ENCODE measurements around the gene LRFN4. TPM values are rescaled to one million over a fixed set of nuclear protein-coding genes. Genes with fewer than 3 reads are reported as not detected.
A peak's percentile ranks its signal among the peaks of the same experiment; 100 is the strongest.

The LRFN4 gene
- total RNA-seq, 8 experiments from 2014 or later = 7.7 to 45.9 (median 34.0) TPM

DNA sequence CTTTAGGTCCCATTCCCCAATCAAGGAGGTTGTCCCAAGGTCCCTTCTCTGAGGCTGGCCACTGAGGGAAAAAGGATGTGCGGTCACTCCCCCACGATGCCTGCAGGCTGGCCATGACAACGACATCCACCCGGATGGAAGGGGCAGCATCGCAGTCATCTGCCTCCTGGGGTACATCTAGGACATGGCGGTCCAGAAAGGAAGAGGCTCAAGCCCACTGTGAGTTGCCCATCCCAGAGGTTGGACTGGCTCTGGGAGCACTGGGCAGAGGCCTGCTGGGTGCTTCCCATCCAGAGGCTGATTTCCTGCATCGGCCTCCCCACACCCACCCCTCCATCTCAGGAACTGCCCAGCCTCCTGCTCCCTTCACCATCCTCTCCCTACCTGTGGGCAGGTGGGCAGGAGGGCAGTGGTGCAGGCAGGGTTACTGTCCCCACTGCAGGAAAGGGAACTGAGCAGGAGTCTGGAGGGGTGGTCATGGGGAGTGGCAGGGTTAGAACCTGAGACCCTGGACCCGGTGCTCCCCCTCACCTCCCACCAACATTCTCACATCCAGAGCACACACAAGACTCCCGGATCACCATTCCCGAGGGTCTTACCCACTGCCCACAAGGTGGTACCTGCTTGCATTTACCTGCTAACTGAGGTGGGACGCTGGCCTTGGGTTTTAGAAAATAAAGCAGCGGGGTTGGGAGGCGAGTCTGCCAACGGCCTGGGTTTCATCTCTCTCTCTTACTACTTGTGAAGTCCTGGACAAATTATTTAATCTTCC, 9.2 kb upstream of the LRFN4 start:
- no peak overlapping the region for H3K27ac ChIP-seq
- WGBS, 10 experiments = 40 to 100% (median 89%) methylated on average over 1 to 7 of the region's 14 CpGs; no CpG with 5 or more reads in 4 of the 10 experiments
- H3K4me1 ChIP-seq (replicated peaks in 1 of 2) = peaks cover 7 to 8% of the 10 kb centered on the region in 2 donors
- no peak overlapping the region for H3K4me3 ChIP-seq
- ATAC-seq (replicated peaks in 6 of 8) = no peak
- in situ Hi-C loops (cut with MboI; ENCODE audit: low pct_unique_long_range_greater_than_20kb in 2 of 9, low sequenced_read_pairs in 9 of 9, unreplicated experiment in 9 of 9) = loop anchor here in 1 of 9 experiments (25.0 kb wide), 1 partner anchor 435 kb away; the partner anchor contains the start of gene NPAS4

DNA sequence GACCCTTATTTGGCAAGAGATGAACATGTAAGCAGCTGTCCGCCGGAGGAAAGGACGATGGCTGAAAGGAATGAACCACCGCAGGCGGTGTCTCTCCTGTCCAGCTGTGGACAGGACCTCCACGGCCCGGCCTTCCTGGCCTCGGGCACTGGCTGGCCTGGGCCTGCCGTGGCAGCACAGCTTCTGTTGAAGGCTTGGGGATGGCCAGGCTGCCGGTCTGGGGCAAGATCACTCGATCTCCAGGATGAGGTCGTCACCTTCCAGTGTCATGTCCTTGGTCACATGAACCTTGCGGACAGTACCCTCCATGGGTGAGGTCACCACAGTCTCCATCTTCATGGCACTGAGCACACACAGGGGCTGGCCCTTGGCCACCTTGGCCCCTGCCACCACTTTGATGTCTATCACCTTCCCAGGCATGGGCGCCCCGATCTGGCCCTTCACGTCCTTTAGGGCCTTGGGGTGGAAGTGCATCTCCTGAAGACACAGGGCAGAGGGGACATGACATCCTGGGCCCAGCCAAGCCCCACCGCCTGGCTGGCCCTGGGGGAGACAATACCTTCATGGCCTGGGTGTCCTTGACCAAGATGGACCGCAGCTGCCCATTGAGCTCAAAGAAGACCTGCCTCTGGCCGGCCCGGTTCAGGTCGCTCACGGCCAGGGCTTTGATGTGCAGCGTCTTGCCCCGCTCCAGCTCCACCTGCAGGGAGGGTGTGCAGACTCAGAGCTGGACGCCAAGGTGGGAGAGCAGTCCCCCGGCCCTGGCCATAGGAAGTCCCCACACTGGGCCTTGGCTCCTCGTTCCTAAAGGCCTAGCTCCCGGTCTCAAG, 8.0 kb upstream of the LRFN4 start:
- H3K27ac ChIP-seq = no peak overlapping the region
- in situ Hi-C loops (cut with MboI; ENCODE audit: low pct_unique_long_range_greater_than_20kb in 2 of 9, low sequenced_read_pairs in 9 of 9, unreplicated experiment in 9 of 9) = loop anchor here in 1 of 9 experiments (25.0 kb wide), 1 partner anchor 437 kb away; the partner anchor contains the start of gene NPAS4
- peaks cover 7 to 8% of the 10 kb centered on the region in 2 donors for H3K4me1 ChIP-seq (replicated peaks in 1 of 2)
- no peak overlapping the region for H3K4me3 ChIP-seq
- 89 to 100% (median 97%) methylated on average over 2 to 10 of the region's 28 CpGs; no CpG with 5 or more reads in 7 of the 10 experiments for WGBS, 10 experiments
- ATAC-seq (replicated peaks in 6 of 8) = peak in 3 of 8 experiments; percentile 3 to 5 (median 4)

DNA sequence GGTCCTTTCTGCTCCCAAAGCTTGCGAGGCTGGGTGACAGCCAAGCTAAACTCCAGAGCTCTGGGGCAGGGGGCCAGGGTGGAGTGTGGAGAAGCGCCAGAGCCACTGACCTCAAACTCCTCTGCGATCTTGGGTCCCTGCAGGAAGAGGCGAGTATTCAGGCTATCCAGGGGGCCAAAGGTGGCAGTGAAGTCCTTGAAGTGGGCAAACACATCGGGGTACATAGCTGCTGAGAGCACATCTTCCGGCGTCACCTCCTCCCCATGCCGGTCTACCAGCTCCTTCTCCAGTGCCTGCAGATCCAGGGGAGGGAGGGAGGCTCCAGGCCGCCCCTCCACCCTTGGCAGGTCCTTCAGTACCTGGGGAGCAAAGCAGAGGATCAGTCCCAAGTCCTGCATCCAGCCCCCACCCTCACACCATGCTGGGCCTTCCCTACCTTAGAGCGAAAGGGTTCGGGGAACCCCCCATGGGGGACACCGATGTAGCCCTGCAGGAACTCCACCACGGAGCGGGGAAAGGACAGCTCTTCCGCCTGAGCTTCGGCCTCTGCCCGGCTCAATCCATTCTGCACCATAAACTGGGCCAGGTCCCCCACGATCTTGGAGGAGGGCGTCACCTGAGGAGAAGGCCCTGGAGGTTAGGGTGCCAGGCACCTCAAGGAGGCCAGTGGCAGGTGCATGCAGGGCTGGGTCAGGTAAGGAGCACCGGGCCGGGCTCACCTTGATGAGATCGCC, 7.2 kb upstream of the LRFN4 start:
- Histone ChIP-seq H3K4me3 (no peak overlapping the region), H3K4me1 (replicated peaks in 1 of 2) (peaks cover under 1 to 2% of the 10 kb centered on the region in 2 donors), H3K27ac (no peak overlapping the region)
- ATAC-seq (replicated peaks in 6 of 8) = no peak
- in situ Hi-C loops (cut with MboI; ENCODE audit: low pct_unique_long_range_greater_than_20kb in 2 of 9, low sequenced_read_pairs in 9 of 9, unreplicated experiment in 9 of 9) = loop anchor here in 1 of 9 experiments (25.0 kb wide), 1 partner anchor 437 kb away; the partner anchor contains the start of gene NPAS4
- 80 to 93% (median 87%) methylated on average over 1 to 4 of the region's 22 CpGs; no CpG with 5 or more reads in 7 of the 10 experiments for WGBS, 10 experiments

DNA sequence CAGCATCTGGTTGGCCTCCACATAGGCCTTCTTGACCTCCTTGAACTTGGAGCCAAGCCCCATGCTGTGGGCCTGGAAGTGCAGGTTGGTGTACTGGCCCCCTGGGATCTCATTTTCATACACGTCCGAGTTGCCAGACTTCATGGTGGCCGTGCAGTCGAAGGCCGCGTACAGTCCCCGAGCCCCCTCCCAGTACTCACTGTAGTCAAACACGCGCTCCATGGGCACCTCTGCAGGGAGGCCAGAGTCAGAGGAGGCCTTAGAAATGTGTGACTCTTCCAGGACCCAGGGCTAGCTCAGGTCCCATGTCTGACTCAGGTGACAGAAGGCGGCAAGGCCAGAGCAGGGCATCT, 6.7 kb upstream of the LRFN4 start:
- in situ Hi-C loops (cut with MboI; ENCODE audit: low pct_unique_long_range_greater_than_20kb in 2 of 9, low sequenced_read_pairs in 9 of 9, unreplicated experiment in 9 of 9) = no loop called here
- no peak overlapping the region for H3K27ac ChIP-seq
- no peak overlapping the region for H3K4me3 ChIP-seq
- 20 to 100% methylated on average over 2 of the region's 10 CpGs; no CpG with 5 or more reads in 8 of the 10 experiments for WGBS, 10 experiments
- peaks cover 4% of the 10 kb centered on the region in 2 donors for H3K4me1 ChIP-seq (replicated peaks in 1 of 2)
- ATAC-seq (replicated peaks in 6 of 8) = peak in 1 of 8 experiments; percentile 2

DNA sequence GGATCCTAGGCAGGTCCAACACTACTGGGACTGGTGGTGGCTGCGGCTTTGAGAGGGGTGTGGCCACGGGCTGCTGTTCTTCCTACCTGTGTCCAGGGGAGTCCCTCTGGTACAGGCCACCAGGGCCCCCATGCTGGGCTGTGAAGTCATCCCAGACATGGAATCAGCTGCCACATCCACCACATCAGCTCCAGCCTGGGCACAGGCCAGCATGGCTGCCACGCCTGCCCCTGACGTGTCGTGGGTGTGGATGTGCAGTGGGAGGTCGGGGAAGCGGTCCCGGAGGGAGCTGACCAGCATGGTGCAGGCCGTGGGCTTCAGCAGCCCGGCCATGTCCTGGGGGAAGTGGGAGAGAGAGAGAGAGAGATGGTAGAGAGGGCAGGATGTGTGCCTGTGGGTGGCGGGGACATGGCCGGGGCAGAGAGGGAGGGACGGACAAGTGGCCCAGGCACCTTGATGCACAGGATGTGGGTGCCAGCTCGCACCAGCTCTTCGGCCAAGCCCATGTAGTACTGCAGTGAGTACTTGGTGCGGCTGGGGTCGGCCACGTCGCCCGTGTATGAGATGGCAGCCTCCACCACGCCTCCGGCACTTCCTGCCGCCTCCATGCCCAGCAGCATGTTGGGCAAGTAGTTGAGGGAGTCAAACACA, 6.2 kb upstream of the LRFN4 start:
- H3K4me3 ChIP-seq = no peak overlapping the region
- H3K27ac ChIP-seq = no peak overlapping the region
- ATAC-seq (replicated peaks in 6 of 8) = peak in 1 of 8 experiments; percentile 1
- peaks cover 7 to 9% of the 10 kb centered on the region in 2 donors for H3K4me1 ChIP-seq (replicated peaks in 1 of 2)
- in situ Hi-C loops (cut with MboI; ENCODE audit: low pct_unique_long_range_greater_than_20kb in 2 of 9, low sequenced_read_pairs in 9 of 9, unreplicated experiment in 9 of 9) = no loop called here
- WGBS, 10 experiments = 65 to 100% (median 92%) methylated on average over 2 to 9 of the region's 23 CpGs; no CpG with 5 or more reads in 6 of the 10 experiments

DNA sequence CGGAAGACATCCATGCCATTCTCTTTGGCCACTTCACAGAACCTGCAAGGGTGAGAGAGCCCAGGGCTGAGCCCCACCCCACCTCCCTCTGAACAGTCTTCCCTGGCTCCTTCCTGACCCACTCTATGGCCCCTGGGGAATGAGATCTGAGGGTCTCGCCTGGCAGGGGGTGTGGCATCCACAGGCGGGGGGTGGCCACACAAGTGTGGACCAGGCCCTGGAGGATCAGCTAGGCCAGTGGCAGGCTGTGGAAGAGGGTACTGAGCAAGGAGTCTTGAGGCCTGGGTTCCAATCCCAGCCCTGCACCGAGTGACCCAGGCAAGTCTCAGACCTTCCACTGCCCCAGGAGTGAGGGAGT, 5.6 kb upstream of the LRFN4 start:
- no peak for ATAC-seq (replicated peaks in 6 of 8)
- in situ Hi-C loops (cut with MboI; ENCODE audit: low pct_unique_long_range_greater_than_20kb in 2 of 9, low sequenced_read_pairs in 9 of 9, unreplicated experiment in 9 of 9) = no loop called here
- 80 to 87% methylated on average over 1 to 3 of the region's 4 CpGs; no CpG with 5 or more reads in 8 of the 10 experiments for WGBS, 10 experiments
- Histone ChIP-seq H3K27ac (no peak overlapping the region), H3K4me3 (no peak overlapping the region), H3K4me1 (replicated peaks in 1 of 2) (peaks cover 7 to 10% of the 10 kb centered on the region in 2 donors)

DNA sequence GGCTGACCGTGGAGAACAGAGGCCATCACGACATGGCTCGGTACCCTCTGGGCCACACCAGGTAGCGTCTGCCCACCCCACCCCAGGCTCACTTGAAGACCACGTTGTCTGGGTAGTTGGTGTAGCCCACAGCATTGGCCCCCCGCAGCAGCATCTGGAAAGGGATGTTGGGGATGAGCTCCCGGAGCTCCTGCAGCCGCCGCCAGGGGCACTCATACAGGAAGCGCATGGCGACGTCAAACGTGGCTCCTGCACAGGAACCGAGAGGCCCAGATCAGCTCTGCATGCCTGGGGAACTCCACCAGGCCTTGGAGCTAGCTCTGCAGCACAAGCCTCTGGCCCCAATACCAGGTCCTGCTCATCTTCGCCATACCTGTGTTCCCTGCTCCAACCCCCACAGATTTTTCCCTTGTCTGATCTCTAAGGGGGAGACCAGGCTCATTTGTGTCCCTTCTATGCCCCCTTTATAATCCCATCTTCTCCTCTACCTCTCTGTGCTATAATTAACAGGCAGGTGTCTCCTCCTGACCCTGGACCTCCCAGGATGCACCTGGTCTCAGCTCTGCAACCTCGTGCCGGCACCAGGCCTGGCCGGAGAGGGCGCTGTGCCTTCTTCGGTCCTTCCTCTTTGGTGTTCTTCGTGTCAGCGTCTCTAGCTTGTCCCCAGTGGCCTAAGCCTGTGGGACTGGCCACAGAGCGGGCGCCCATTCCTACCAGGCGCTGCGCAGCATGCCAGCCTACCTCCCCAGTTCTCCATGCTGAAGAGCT, 5.0 kb upstream of the LRFN4 start:
- in situ Hi-C loops (cut with MboI; ENCODE audit: low pct_unique_long_range_greater_than_20kb in 2 of 9, low sequenced_read_pairs in 9 of 9, unreplicated experiment in 9 of 9) = no loop called here
- Histone ChIP-seq H3K27ac (no peak overlapping the region), H3K4me1 (replicated peaks in 1 of 2) (peaks cover 7 to 10% of the 10 kb centered on the region in 2 donors), H3K4me3 (no peak overlapping the region)
- ATAC-seq (replicated peaks in 6 of 8) = no peak
- WGBS, 10 experiments = 47 to 92% (median 89%) methylated on average over 2 to 13 of the region's 26 CpGs; no CpG with 5 or more reads in 1 of the 10 experiments

DNA sequence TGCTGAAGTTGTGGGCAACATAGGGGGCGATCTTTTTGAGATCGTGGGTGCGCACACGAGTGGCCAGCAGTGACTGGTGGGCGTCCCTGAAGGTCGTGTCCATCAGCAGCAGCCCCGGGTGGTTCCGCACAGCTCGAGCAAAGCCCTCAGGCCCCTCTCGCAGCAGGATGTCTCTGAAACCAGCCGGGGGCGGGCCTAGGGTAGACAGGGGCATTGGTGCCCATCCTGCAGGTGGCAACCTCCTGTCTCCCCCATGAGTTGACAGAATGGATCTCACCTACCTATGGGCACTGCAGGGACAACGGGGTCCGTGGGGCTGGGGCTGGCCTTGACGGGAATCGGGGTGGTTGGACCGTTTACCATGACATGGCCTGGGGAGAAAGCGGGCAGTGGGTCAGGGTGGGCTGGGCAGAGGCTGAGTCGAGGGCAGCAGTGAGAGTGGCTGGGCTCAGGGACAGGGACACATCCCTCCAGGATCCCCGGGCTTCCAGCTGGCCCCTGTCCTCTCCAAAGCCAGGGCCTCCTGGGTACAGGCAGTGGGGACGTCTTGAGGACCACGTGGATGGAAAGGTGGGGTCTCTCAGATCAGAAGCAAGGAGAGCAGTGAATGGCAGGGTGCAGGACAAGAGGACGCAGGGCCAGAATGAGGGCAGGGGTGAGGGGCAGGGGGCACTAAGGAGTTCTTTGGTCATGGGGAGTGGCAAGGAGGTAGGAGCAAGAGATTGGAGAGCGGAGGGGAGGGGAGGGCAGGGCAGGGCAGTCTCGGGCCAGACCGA, 4.2 kb upstream of the LRFN4 start:
- WGBS, 10 experiments = 80 to 100% (median 100%) methylated on average over 1 to 2 of the region's 26 CpGs; no CpG with 5 or more reads in 7 of the 10 experiments
- H3K4me3 ChIP-seq = no peak overlapping the region

DNA sequence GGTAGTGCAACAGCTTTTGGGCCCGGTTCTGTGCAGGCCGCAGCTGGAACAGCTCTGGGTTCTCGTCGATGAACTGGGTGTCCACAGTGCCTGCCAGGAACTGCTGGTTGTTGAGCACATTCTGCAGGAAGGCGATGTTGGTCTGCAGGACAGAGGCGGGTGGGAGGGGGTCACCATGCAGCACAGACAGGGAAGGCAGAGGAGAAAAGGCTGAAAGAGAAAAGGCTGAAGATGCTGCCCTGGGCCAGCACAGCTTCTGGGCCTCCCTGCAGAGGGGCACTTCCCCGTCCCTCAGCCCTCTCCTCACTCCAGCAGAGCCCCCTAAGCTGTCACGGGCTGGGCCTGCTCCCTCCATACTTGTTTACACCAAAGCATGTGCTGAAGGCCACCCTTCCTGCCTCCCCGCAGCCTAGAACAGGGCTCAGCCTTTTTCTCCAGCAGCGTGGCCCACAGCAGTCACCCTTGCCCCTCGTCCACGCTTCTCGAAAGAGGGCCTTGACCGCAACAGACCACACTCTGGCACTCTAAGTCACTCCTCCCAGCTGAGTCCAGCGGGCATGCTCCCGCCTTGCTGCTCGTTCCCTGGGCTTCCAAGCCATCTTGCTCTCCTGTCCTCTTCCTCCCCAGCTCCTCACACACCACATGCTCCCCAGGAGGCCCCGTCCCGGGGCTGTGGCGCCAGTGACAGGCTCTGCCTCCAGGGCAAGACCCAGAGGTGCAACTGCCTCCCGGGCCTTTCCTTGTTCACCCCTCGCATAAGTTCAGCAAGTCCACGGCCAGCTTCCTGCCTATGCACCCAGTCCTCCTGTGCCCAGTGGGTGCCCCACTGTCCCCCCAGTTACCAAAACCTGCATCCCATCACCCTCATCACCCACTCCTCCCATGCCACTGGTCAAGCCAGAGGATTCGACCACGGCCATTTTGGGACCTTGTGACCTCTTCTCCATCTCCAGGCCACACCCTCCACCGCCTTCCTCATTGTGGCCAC, 3.3 kb upstream of the LRFN4 start:
- no peak for ATAC-seq (replicated peaks in 6 of 8)
- Histone ChIP-seq H3K4me3 (no peak overlapping the region), H3K27ac (no peak overlapping the region), H3K4me1 (replicated peaks in 1 of 2) (peaks cover 10 to 12% of the 10 kb centered on the region in 2 donors)
- in situ Hi-C loops (cut with MboI; ENCODE audit: low pct_unique_long_range_greater_than_20kb in 2 of 9, low sequenced_read_pairs in 9 of 9, unreplicated experiment in 9 of 9) = no loop called here
- 86 to 100% (median 93%) methylated on average over 2 to 11 of the region's 26 CpGs; no CpG with 5 or more reads in 5 of the 10 experiments for WGBS, 10 experiments

More for the DNA sequence above, 4.2 kb upstream of the LRFN4 start:
- Histone ChIP-seq H3K27ac (no peak overlapping the region), H3K4me1 (replicated peaks in 1 of 2) (peaks cover 10 to 12% of the 10 kb centered on the region in 2 donors)
- ATAC-seq (replicated peaks in 6 of 8) = no peak
- in situ Hi-C loops (cut with MboI; ENCODE audit: low pct_unique_long_range_greater_than_20kb in 2 of 9, low sequenced_read_pairs in 9 of 9, unreplicated experiment in 9 of 9) = no loop called here

DNA sequence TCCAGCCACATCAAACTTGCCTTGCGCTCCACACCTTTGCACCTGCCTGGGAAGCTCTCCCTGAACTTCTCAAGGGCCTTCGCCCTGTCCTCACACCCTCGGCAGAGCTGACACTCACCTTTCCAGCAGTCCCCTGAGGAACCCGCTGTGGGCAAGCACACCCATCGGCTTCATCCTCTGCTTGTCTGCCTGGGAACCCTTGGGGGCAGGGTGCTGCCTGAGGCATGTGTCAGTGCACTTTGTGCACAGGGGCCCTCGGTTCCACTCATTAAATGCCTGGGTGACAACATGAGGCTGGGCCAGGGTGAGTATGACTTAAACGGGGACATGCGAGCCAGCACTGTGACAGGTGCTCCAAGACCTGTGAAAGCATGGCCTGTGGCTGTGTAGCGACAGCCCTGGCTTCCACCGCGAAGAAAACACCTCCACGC, 2.6 kb upstream of the LRFN4 start:
- H3K4me1 ChIP-seq (replicated peaks in 1 of 2) = peaks cover 10 to 12% of the 10 kb centered on the region in 2 donors
- WGBS, 10 experiments = 80 to 100% (median 96%) methylated on average over 1 to 7 of the region's 12 CpGs; no CpG with 5 or more reads in 4 of the 10 experiments
- H3K4me3 ChIP-seq = no peak overlapping the region
- in situ Hi-C loops (cut with MboI; ENCODE audit: low pct_unique_long_range_greater_than_20kb in 2 of 9, low sequenced_read_pairs in 9 of 9, unreplicated experiment in 9 of 9) = no loop called here
- ATAC-seq (replicated peaks in 6 of 8) = no peak
- H3K27ac ChIP-seq = no peak overlapping the region
